SU-DHL-6 (cell line): ENCODE measurements around the gene MCF2L2.

ENCODE experiments used
- CTCF ChIP-seq: fragments of 200-600 bp; sonication (generic); IDR thresholded peaks from one replicate; pipeline ENCODE4 v1.5.1; 2017; ENCODE audit warnings: antibody characterized with exemption, mild to moderate bottlenecking, low read length, moderate library complexity; ENCODE audit not compliant: insufficient read depth, poor library complexity, severe bottlenecking
- EZH2phosphoT487 ChIP-seq: fragments of 200-600 bp; sonication (generic), shearing (Covaris generic); conservative IDR thresholded peaks from 2 replicates; pipeline ENCODE4 v1.6.1; 2018; ENCODE audit warnings: mild to moderate bottlenecking, antibody characterized with exemption, low read length, moderate library complexity, mixed read lengths

GRCh38 chr3:183148056-183148455 lies 280.4 kb downstream of the MCF2L2 start:
- TF ChIP-seq CTCF (no peak), EZH2phosphoT487 (no peak)
